Immature natural killer cell (primary cell): ENCODE results near the gene GALP. TPM values are rescaled to one million over a fixed set of nuclear protein-coding genes. Genes with fewer than 3 reads are reported as not detected.
"Not testable (repeated sequence)": the region's sequence is repeated elsewhere in the genome, so short reads cannot be mapped to it uniquely, and the experiment has no call there.

ENCODE experiments used
- DNase-seq, 3 donors: peaks; one replicate each; pipeline ENCODE4 v3.0.0; 2022; ENCODE audit warnings: mixed read lengths in 1 of 3
- H3K27ac Mint-ChIP-seq, 6 donors: one replicate each; pipeline ENCODE4 v1.8.0; 2020; ENCODE audit warnings: mixed read lengths in 6 of 6, mild to moderate bottlenecking in 5 of 6, inconsistent platforms in 4 of 6, moderate library complexity in 3 of 6
- H3K27me3 Mint-ChIP-seq, 3 donors: one replicate each; pipeline ENCODE4 v1.8.0; 2020 to 2021; ENCODE audit warnings: low read depth in 3 of 3, mild to moderate bottlenecking in 3 of 3, mixed read lengths in 3 of 3, moderate library complexity in 3 of 3, inconsistent platforms in 1 of 3
- H3K36me3 Mint-ChIP-seq, 3 donors: one replicate each; pipeline ENCODE4 v1.8.0; 2020; ENCODE audit warnings: mixed read lengths in 3 of 3, inconsistent platforms in 2 of 3, mild to moderate bottlenecking in 2 of 3
- H3K4me1 Mint-ChIP-seq, 2 donors: one replicate each; pipeline ENCODE4 v1.8.0; 2020; ENCODE audit warnings: inconsistent platforms in 2 of 2, mild to moderate bottlenecking in 2 of 2, mixed read lengths in 2 of 2, moderate library complexity in 1 of 2
- H3K4me3 Mint-ChIP-seq, 5 donors: one replicate each; pipeline ENCODE4 v1.8.0; 2020; ENCODE audit warnings: mild to moderate bottlenecking in 5 of 5, mixed read lengths in 5 of 5, inconsistent platforms in 3 of 5, moderate library complexity in 3 of 5
- H3K9me3 Mint-ChIP-seq, 6 donors: one replicate each; pipeline ENCODE4 v1.8.0; 2020; ENCODE audit warnings: mild to moderate bottlenecking in 6 of 6, mixed read lengths in 6 of 6, inconsistent platforms in 4 of 6, moderate library complexity in 3 of 6
- polyA plus RNA-seq, 3 donors: library from polyadenylated mRNA; unstranded; fragments of 300-500 nt; fragmentation: Illumina TruSeq; gene quantifications; one replicate each; pipeline ENCODE4 v1.2.3, GENCODE V29; 2021

Gene GALP
- polyA plus RNA-seq, 3 donors from 2014 or later = not detected

DNA sequence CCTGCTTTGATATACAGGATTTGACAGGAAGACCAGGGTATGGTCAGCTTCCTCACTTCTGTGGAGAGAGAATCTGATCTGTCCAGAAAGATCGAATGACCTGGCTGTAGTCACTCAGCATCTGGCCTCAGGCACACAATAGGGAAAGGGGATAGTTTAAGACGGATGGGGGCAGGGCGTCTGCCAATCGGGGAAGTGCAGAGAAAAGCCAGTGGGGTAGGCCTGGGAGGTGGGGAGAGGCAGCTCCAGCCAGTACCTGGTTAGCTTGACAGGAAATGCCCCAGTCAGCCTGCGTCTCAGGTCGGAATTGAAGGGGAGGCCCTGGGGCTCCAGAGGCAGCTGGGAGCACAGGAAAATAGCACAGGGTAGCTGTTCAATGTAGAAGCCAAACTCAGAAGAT, 22.3 kb upstream of the GALP start:
- no peak for DNase-seq
- H3K4me3 Mint-ChIP-seq = no peak overlapping the region
- no peaks in the 10 kb centered on the region for H3K9me3 Mint-ChIP-seq
- no peaks in the 10 kb centered on the region for H3K27me3 Mint-ChIP-seq
- peak overlapping the region in 2 of 6 donors; percentile 8 to 28 for H3K27ac Mint-ChIP-seq
- peaks cover 10 to 14% (median 13%) of the 10 kb centered on the region in 3 donors for H3K36me3 Mint-ChIP-seq
- peaks cover 4 to 5% of the 10 kb centered on the region in 2 donors for H3K4me1 Mint-ChIP-seq

DNA sequence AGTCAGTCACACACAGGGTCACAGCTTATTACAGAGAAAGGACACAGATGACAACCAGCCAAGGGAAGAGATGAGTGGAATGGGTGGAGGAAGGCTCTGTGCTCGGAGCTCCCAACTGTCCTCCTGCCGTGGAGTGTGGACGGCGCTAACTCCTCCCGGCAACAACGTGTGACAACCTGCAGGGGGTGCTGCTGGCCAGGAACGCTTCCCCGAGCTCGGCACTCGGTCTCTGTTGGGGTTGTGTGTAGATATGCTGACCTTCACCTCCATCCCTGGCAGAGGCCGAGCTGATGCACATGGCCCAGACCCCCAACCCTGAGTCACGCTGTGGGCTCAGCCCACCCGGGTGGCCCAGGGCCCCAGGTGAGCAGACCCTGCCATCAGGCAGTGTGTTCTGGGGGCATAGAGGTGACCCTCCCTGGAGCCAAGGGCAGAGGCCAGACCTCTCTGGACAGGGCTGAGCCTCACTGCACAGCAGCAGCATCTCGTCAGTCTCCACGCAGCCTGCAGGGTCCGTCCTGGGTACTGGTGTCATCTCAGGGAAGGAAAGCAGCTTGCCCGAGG, 20.6 kb upstream of the GALP start:
- Mint-ChIP-seq H3K27me3 (no peaks in the 10 kb centered on the region), H3K4me3 (no peak overlapping the region), H3K27ac (peak overlapping the region in 1 of 6 donors; percentile 11), H3K36me3 (peaks cover 14 to 18% (median 16%) of the 10 kb centered on the region in 3 donors), H3K9me3 (no peaks in the 10 kb centered on the region), H3K4me1 (peaks cover 0 to 3% of the 10 kb centered on the region in 2 donors)
- DNase-seq = no peak

DNA sequence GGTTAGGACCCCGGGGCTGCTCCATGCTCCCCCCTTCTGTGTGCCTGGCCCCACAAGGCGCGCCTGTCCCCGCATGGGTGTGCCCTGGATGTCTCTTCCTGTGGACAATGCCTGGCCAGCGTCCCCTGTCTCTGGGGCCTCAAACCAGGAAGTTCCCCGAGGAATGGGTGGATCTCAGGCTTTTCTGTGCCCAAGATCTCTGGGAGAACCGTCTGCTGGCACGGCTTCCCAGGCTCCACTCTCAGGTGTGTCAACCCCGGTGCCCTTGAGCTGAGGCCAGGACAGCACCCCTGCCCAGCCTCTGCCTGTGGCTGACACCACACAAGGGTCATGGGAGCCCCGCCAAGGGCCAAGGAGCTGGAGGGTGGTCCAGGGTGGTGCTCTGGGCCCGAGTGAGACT, 19.0 kb upstream of the GALP start:
- peaks cover 12 to 15% (median 13%) of the 10 kb centered on the region in 3 donors for H3K36me3 Mint-ChIP-seq

DNA sequence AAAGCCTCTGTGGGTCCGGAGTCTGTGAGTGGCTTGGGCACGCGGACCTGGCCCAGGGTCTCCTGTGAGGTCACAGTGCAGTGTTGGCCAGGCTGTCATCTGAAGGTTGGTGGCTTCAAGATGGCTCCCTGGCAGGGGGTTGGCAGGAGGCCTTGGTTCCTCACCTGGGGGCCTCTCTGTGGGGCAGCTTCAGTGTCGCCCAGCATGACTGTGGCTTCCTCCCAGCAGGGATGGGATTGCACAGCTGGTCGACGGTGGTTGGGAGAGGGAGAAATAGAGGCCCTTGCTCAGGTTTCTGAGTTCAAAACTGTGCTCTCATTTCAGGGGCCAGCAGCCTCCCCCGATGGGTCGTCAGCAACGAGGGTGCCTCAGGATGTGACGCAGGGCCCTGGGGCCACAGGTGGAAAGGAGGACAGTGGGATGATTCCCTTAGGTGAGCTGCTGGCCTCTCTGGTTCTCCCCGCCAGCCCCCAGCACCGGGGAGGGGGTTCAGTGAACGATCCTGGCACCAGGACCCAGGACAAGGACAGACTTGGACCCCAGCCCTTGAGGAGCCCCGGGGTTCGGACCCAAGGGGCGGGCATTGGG, 17.5 kb upstream of the GALP start:
- Mint-ChIP-seq H3K36me3 (peaks cover 12 to 16% (median 15%) of the 10 kb centered on the region in 3 donors), H3K4me3 (no peak overlapping the region), H3K27ac (no peak overlapping the region), H3K4me1 (no peaks in the 10 kb centered on the region), H3K27me3 (peaks cover 0 to 4% (median 0%) of the 10 kb centered on the region in 3 donors), H3K9me3 (no peaks in the 10 kb centered on the region)
- no peak for DNase-seq

More for the DNA sequence above, 19.0 kb upstream of the GALP start:
- Mint-ChIP-seq H3K4me3 (no peak overlapping the region), H3K27me3 (no peaks in the 10 kb centered on the region), H3K4me1 (no peaks in the 10 kb centered on the region), H3K9me3 (no peaks in the 10 kb centered on the region), H3K27ac (no peak overlapping the region)
- DNase-seq = no peak

DNA sequence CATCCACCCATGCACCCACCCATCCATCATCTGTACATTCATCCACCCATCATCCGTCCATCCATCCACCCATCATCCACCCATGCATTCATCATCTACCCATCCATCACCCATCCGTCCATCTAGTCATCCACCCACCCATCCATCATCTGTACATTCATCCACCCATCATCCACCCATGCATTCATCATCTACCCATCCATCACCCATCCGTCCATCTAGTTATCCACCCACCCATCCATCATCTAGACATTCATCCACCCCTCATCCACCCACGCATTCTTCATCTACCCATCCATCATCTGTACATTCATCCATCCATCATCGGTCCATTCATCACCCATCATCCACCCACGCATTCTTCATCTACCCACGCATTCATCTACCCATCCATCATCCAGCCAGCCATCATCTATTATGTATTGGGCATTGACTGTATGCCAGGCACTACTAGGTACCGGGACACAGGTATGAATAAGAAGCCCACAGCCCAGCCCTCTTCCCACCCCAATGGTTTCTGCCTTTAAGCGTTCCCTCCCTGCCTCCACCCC, 16.7 kb upstream of the GALP start:
- peaks cover 8 to 15% (median 12%) of the 10 kb centered on the region in 3 donors for H3K36me3 Mint-ChIP-seq
- H3K4me1 Mint-ChIP-seq = no peaks in the 10 kb centered on the region
- no peaks in the 10 kb centered on the region for H3K9me3 Mint-ChIP-seq
- DNase-seq = no peak
- peaks cover 0 to 4% (median 0%) of the 10 kb centered on the region in 3 donors for H3K27me3 Mint-ChIP-seq
- no peak overlapping the region for H3K4me3 Mint-ChIP-seq
- no peak overlapping the region for H3K27ac Mint-ChIP-seq

DNA sequence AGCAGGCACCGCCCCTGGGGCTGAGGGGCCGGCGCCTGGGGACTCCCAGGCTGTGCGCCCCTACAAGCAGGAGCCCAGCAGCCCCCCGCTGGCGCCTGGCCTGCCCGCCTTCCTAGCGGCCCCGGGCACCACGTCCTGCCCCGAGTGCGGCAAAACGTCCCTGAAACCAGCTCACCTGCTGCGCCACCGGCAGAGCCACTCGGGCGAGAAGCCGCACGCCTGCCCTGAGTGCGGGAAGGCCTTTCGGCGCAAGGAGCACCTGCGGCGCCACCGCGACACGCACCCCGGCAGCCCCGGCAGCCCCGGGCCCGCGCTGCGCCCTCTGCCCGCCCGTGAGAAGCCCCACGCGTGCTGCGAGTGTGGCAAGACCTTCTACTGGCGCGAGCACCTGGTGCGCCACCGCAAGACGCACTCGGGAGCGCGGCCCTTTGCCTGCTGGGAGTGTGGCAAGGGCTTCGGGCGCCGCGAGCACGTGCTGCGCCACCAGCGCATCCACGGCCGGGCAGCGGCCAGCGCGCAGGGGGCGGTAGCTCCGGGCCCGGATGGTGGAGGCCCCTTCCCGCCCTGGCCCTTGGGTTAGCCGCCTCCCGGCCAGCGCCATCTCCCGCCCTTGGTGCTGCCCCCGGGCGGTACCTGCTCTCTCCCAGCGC, 16.1 kb upstream of the GALP start:
- Mint-ChIP-seq H3K36me3 (peaks cover 8 to 15% (median 12%) of the 10 kb centered on the region in 3 donors), H3K4me3 (no peak overlapping the region), H3K4me1 (no peaks in the 10 kb centered on the region), H3K27me3 (peaks cover 0 to 4% (median 0%) of the 10 kb centered on the region in 3 donors), H3K9me3 (peaks cover 0 to 1% (median 0%) of the 10 kb centered on the region in 6 donors), H3K27ac (no peak overlapping the region)
- DNase-seq = no peak

DNA sequence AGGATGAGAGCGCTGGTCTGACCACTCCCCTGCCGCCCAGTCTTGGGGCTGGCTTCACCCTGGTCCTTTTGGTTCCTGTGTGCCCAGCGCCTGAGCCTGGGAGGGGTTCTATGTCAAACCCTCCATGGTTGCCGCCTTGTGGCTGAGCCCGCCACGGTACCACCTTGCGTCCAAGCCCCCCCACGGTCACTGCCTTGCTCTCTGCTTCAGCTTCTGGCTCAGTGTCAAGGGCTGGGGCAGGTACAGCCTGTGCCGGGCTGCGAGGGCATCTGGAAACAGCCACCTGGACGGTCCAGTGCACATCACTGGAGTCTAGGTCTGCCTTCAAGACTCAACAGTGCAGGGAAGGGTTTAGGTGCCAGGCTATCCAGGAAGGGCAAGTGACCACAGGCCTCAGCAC, 14.3 kb upstream of the GALP start:
- Mint-ChIP-seq H3K36me3 (peaks cover 8 to 12% (median 11%) of the 10 kb centered on the region in 3 donors), H3K27me3 (peaks cover 0 to 6% (median 1%) of the 10 kb centered on the region in 3 donors), H3K4me1 (no peaks in the 10 kb centered on the region), H3K4me3 (no peak overlapping the region), H3K9me3 (peaks cover 0 to 1% (median 0%) of the 10 kb centered on the region in 6 donors), H3K27ac (no peak overlapping the region)
- DNase-seq = no peak

DNA sequence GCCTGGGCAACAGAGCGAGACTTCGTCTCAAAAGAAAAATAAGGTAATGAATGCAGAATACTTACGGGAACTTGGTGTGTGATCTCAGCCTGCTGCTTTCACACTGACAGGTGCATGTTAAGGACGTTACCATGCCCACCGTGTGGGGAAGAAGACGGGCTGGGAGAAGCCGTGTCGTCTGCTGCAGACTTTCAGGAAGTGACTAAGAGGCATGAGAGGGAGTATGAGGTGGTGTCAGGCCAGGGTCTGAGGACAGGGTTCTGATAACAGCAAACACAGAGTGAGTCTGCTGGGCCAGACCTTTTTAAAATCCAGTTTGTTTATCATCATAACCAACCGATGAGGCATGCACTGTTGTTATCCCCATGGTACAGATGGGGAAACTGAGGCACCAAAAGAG, 13.6 kb upstream of the GALP start:
- Mint-ChIP-seq H3K36me3 (peaks cover 8 to 12% (median 11%) of the 10 kb centered on the region in 3 donors), H3K4me3 (no peak overlapping the region), H3K27ac (no peak overlapping the region)

DNA sequence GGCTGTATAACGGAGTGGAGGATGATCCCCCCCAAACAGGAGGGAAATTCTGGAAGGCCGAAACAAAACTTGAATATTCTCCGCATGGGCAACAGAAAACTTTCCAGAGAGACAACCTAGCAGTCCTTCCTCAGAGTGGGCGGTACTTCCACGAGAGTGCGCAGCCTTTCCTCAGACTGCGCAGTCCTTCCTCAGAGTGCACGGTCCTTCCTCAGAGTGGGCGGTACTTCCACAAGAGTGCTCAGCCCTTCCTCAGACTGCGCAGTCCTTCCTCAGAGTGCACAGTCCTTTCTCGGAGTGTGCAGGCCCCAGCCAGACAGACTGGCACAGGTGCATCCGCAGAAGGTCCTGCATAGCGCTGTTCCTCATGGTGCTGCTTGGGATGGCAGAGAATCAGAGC, 12.7 kb upstream of the GALP start:
- Mint-ChIP-seq H3K36me3 (peaks cover 8 to 12% (median 11%) of the 10 kb centered on the region in 3 donors), H3K27me3 (peaks cover 0 to 6% (median 4%) of the 10 kb centered on the region in 3 donors), H3K4me3 (no peak overlapping the region), H3K27ac (no peak overlapping the region), H3K4me1 (no peaks in the 10 kb centered on the region), H3K9me3 (peaks cover 0 to 1% (median 0%) of the 10 kb centered on the region in 6 donors)
- no peak for DNase-seq

More for the DNA sequence above, 13.6 kb upstream of the GALP start:
- no peak for DNase-seq
- H3K9me3 Mint-ChIP-seq = peaks cover 0 to 1% (median 0%) of the 10 kb centered on the region in 6 donors
- H3K4me1 Mint-ChIP-seq = no peaks in the 10 kb centered on the region
- H3K27me3 Mint-ChIP-seq = peaks cover 0 to 6% (median 3%) of the 10 kb centered on the region in 3 donors

DNA sequence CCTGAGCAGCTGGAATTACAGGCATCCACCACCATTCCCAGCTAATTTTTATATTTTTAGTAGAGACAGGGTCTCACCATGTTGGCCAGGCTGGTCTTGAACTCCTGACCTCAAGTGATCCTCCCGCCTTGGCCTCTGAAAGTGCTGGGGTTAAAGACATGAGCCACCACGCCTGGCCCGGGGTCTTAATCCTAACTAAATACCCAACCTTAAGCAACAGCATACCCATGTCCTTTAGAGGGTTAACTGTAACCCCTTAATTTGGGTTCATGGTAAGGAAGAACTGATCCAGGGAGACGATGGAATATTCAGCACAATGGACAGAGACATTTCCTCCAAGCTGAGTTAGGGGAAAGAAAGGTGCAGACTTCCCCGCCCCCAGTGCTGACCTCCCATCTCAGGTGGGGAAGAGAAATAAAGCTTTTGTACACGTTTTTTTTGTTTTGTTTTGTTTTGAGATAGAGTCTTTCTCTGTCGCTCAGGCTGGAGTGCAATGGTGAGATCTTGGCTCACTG, 8.7 kb upstream of the GALP start:
- Mint-ChIP-seq H3K4me1 (peaks cover 6 to 7% of the 10 kb centered on the region in 2 donors), H3K27me3 (peaks cover 4 to 16% (median 9%) of the 10 kb centered on the region in 3 donors), H3K36me3 (peaks cover 0 to 2% (median 0%) of the 10 kb centered on the region in 3 donors), H3K27ac (no peak overlapping the region), H3K4me3 (no peak overlapping the region), H3K9me3 (peaks cover 0 to 1% (median 0%) of the 10 kb centered on the region in 6 donors)
- DNase-seq = no peak

DNA sequence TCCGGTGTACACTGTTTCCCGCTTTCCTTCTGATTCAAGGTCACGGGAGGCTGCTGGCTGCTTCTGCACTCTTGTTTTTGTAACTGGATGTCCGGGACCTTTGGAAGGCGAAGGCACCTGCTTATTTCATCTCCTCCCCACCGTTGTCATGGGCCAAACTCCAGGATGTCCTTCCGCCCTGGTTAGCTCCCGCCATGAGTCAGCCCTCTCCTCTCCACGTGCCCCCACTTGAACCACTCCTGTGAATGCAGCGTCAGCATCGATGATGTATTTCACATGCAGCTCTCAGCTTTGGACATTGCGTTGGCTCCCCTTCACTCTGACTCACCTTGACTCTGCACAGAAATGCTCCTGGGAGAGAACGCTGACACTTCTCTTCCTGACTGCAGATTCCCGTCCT, 5.5 kb upstream of the GALP start:
- Mint-ChIP-seq H3K27ac (peak overlapping the region in 2 of 6 donors; percentile 18 to 58), H3K27me3 (peaks cover 4 to 16% (median 8%) of the 10 kb centered on the region in 3 donors), H3K36me3 (no peaks in the 10 kb centered on the region), H3K9me3 (no peaks in the 10 kb centered on the region), H3K4me3 (no peak overlapping the region), H3K4me1 (peaks cover 6 to 7% of the 10 kb centered on the region in 2 donors)
- DNase-seq = no peak

DNA sequence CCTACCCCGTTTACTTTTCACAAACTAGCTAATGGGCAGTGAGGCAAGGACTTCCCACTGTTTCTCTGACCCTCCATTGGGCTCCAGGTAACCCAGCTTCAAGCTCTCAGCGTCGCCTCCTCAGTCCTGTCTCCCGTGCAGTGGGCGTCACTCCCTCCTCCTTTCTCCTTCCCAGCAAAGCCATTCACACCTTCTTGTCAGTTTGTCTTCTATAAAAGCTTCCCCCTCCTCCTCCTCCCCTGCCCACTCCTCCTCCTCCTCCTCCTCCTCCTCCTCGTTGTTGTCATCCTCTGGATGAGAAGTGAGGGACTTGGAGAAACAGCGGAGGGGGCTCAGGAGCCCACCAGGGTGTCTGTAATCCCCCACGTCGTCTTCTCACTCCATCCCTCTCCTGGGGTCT, 1.7 kb upstream of the GALP start:
- H3K9me3 Mint-ChIP-seq = peaks cover 0 to 1% (median 0%) of the 10 kb centered on the region in 6 donors
- peaks cover 4 to 11% (median 6%) of the 10 kb centered on the region in 3 donors for H3K27me3 Mint-ChIP-seq
- DNase-seq = no peak
- peaks cover 6 to 7% of the 10 kb centered on the region in 2 donors for H3K4me1 Mint-ChIP-seq
- H3K4me3 Mint-ChIP-seq = no peak overlapping the region
- H3K36me3 Mint-ChIP-seq = no peaks in the 10 kb centered on the region
- H3K27ac Mint-ChIP-seq = no peak overlapping the region

DNA sequence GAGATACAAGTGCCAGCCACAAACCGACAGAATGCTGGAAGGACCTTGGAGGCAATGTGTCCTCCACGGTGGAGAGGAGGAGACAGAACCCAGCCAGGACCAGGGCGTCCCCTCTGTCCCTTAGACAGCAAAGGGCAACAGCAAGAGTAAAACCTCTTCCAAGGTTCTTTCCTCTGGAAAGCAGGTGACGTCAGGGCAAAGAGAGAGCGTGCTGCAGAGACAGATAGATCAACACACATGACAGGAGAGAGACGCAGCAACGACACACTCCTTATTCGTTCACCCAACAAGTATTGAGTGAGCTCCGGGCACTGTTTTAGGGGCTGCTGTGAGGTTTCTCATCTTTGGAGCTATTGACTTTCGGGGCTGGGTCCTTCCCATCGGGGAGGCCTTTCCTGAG, 1.3 kb upstream of the GALP start:
- no peak for DNase-seq
- Mint-ChIP-seq H3K27me3 (peaks cover 4 to 11% (median 6%) of the 10 kb centered on the region in 3 donors), H3K4me1 (peaks cover 6 to 7% of the 10 kb centered on the region in 2 donors), H3K36me3 (no peaks in the 10 kb centered on the region), H3K9me3 (peaks cover 0 to 1% (median 0%) of the 10 kb centered on the region in 6 donors), H3K27ac (no peak overlapping the region), H3K4me3 (no peak overlapping the region)

DNA sequence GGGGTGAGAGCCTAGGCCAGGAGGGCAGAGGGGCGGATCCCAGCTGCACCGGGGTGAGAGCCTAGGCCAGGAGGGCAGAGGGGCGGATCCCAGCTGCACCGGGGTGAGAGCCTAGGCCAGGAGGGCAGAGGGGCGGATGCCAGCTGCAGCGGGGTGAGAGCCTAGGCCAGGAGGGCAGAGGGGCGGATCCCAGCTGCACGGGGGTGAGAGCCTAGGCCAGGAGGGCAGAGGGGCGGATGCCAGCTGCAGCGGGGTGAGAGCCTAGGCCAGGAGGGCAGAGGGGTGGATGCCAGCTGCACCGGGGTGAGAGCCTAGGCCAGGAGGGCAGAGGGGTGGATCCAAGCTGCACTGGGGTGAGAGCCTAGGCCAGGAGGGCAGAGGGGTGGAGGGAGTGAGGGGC, 502 bp downstream of the GALP start:
- not testable (repeated sequence) for H3K36me3 Mint-ChIP-seq, H3K4me1 Mint-ChIP-seq

More for the DNA sequence above, 502 bp downstream of the GALP start:
- not testable (repeated sequence) for H3K4me3 Mint-ChIP-seq, H3K27me3 Mint-ChIP-seq, DNase-seq, H3K9me3 Mint-ChIP-seq, H3K27ac Mint-ChIP-seq
